HG03159 (cell line): ENCODE results near the gene DAZAP1.

Experiments used
- ATAC-seq: cut with Tn5 transposase; IDR thresholded peaks from one replicate; pipeline ENCODE4 v1.9.1; 2021; ENCODE audit warnings: mild to moderate bottlenecking, moderate library complexity; ENCODE audit not compliant: unreplicated experiment

The DAZAP1 gene

DNA sequence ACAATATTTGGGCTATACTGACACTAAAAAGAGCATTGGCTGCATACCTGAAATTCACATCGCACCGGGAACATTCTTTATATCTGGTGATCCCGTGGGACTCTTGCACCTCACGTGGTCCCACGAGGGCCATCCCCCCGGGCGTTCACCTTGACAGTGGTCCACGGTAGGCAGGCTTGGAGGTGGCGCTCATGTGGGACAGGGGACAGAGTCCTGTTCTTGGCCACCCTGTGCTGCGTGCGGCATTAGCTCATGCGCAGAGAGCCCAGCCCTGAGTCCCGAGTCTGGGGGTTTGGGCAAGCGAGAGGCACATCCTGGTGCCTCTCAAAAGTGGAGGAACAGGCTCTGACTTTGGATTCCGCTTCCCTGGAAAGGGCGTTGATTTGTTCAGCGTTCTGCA is 13.5 kb upstream of the DAZAP1 start:
- ATAC-seq: no peak

DNA sequence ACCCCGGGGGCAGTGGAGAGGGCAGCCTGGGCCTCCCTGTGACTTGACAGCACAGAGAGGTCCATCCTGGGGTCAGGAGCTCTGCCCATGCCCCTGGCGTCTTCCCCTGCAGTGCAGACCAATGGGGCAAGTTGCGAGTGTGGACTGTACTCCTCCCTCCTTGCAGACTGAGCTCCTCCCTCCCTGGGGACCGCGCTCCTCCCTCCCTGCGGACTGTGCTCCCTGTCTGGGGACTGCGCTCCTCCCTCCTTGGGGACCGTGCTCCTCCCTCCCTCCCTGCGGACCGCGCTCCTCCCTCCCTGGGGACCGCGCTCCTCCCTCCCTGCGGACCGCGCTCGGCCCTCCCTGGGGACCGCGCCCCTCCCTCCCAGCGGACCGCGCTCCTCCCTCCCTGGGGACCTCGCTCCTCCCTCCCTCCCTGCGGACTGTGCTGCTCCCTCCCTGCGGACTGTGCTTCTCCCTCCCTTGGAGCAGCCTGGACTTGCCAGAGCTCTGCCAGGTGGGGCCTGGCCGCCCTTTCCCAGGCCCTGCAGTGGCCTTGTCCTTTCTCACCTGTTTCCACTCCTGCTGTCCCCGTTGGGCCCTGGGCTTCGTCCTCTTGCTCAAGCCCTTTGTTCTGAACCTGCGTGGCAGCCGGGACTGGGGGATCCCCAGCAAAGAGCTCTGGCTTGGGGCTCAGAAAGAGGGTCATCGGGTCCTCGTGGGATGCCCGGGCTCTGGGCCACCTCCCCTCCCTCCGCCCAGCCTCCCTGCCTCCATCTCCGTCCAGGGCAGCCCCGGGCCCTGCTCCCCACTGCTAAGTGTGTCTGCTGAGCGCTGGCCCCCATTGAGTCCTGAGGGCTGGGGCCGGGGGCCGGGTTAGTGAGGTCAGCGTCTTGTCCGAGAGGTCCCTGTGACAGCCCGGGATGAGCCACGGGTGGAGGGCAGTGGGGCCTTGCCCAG is 12.9 kb upstream of the DAZAP1 start:
- ATAC-seq: no peak

DNA sequence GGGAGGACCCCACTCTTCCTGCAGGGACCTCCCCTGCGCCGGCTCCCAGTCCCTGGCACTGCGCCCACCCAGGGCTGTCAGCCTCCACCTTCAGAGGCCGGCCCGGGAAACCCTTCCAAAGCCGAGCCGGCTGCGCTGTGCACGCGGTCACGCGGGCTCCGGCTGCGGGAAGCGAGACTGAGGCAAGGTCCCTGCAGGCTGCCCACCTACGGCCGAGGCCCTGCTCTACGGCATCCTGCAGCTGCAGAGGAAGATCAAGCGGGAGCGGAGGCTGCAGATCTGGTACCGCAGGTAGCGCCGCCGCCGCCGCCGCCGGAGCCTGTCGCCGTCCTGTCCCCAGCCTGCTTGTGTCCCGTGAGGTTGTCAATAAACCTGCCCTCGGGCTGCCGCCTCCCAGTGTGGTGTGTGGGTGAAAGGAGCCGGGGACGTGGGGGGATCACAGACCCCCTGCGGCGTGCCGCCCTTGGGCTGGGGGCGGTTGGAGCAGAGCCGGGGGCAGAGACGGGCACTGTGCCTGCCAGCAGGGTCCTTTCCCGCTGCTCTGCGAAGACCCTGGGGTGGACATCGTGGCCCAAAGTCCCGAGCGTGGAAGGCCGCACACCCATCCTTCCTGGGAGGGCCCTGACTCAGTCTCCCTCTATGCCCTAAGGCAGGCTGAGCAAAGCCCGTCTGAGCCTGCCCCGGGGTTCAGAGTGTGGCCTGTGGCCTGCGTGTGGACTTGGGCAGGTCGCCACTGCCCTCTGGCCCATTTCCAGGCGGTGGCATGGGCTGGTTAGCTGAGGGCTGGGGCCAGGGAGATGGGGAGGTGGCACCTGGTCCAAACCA is 12.0 kb upstream of the DAZAP1 start:
- no peak for ATAC-seq

DNA sequence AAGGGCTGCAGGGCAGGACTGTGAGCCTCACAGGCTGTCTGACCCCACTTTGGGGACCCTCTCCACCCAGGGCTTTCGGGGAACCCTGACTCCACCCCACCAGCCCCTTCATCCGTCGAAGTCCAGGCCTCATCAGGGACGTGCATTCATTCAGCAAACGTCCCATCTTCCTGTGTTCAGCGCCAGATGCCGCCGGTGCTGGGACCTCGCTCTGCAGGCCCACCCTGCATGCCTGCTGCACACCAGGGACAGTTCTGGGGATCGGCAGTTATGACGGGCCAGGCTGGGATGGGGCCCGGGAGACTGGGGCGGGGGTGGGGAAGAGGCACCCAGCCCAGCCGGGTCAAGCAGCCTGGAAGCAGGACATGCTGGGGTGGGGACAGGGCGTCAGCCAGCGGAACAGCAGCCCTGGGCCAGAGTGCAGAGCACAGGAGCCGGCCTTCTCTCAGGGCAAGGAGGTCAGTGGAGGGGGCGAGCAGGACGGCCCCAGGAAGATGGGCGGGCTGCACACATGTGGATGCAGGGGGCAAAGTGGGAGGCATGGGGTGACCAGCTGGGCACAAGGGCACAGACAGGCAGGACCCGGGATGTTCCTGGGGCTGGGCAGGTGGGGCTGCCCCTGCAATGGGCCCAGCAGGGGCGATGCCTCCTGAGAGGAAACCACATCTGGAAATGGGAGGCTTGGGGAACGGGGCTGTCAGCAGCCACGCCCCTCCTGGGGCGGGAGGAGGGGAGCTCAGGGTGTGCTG is 11.2 kb upstream of the DAZAP1 start:
- no peak for ATAC-seq

DNA sequence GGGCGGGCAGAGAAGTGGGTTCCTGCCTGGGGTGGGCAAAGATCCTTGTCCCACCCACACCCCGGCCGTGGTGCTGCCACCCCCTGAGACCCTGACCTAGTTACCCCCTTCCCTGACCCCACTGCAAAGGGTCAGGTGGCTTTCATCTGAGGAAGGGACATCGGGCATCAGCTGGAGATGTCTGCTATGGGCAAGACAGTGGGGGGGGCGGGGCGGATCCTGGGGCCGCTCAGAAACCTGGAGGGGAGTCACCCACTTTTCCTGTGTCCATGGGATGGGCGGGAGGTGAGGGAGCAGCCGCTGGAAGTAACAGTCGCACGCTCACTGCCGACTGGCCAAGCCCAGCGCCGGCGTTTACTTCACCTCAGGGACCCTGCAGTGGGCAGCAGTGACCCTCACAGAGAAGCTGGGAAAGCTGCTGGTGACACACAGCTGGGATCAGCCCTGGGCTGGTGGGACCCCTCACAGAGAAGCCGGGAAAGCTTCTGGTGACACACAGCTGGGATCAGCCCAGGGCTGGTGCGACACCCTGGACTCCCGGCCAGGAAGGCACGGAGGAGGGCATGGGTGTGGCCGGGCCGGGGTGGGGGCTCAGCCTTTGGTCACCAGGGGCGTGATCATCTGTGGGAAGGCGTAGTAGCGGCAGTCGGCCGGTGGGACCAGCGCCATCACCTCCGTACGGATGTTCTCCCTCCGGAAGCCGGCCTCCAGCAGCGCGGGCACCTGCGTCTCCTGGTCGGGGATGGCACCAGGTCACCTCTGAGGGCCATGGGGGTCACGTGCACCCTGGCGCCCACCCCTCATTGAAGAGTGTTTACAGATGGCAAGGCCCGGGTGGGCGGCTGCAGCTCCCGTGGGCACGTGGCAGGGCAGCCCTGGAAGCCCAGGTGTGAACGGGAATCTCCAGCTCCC is 10.4 kb upstream of the DAZAP1 start:
- ATAC-seq: no peak

DNA sequence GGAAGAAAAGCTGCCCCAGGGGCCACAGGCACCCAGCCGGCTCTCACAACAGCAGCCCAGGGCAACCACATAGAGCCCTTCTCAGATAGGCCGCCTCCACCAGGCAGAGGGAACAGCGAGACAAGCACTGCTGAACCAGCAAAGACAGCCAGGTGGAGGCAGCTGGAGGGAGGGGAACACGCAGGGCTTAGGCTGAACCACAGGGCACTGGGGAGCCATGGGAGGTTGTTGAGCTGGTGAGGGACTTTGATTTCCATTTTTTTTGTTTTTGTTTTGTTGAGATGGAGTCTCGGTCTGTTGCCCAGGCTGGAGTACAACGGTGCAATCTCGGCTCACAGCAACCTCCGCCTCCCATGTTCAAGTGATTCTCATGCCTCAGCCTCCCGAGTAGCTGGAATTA is 9.5 kb upstream of the DAZAP1 start:
- no peak for ATAC-seq

DNA sequence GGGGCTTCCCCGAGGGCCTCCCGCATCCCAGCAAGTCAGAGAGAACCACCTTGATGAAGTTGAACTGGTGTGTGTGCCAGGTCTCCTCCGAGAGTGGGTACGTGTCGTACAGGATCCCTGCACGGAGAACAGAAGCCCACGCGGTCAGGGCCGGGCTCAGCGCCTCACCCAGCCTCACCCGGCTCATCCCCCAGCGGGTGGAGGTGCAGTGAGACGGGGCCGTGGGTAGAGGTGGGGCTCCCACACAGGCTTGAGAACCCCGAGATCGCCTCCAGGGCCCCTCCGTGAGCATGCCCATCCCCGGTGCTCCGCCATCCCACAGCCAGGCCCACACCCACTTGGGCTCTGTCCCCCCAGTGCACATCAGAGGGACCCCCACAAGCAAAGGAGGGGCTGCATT is 8.3 kb upstream of the DAZAP1 start:
- ATAC-seq: no peak

DNA sequence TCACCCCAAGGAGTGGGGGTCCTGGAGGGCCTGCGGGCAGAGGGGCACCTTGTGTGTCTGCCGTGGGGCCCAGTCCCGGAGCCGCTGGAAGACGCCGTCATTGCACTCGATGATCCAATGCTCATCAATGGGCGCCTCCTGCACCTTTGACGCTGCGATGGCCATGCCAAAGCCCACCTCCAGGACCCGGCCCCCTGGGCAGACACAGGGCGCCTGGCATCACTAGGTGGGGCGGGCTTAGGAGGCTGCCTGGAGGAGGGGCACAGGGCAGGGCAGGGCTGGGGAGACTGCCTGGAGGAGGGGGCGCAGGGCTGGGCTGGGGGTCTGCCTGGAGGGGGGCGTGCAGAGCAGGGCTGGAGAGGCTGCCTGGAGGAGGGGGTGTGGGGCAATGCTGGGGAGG is 7.6 kb upstream of the DAZAP1 start:
- ATAC-seq: no peak

DNA sequence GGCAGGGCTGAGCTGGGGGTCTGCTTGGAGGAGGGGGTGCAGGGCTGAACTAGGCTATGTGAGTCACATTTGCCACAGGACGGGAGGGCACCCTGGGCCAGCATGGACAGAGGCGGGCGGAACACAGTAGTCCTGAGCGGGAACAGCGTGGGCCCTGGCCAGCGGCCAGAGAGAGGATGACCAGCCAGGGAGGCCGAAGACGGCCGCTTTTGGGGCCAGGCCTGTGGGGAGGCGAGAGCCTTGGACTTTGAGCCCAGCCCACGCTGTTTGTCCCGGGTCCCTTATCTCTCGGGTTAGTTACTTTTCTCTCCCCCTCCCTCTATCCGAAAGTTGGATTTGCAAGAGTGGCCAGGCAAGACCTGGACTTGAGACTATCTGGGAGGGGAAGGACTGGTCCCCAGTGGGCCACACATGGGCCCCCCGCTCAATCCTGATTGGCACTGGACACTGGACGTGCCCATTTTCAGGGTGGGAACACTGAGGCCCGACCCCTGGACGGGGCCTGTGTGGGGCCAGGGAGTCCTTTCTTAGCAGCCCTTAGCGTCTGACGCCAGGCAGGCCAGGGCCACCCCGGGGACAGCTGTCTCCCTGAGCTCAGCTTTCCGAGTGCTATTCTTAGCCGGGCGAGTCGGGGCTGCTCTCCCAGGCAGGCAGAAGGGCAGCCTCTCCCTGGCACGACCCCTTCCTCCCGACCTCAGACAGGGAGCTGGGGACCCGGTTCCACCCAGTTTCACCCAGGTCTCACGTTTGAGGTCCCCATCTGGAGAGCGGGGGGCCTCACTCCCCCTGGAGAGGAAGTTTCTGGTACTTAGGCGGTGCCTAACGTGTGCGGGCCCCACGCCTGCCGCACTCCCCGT is 6.9 kb upstream of the DAZAP1 start:
- ATAC-seq: no peak

DNA sequence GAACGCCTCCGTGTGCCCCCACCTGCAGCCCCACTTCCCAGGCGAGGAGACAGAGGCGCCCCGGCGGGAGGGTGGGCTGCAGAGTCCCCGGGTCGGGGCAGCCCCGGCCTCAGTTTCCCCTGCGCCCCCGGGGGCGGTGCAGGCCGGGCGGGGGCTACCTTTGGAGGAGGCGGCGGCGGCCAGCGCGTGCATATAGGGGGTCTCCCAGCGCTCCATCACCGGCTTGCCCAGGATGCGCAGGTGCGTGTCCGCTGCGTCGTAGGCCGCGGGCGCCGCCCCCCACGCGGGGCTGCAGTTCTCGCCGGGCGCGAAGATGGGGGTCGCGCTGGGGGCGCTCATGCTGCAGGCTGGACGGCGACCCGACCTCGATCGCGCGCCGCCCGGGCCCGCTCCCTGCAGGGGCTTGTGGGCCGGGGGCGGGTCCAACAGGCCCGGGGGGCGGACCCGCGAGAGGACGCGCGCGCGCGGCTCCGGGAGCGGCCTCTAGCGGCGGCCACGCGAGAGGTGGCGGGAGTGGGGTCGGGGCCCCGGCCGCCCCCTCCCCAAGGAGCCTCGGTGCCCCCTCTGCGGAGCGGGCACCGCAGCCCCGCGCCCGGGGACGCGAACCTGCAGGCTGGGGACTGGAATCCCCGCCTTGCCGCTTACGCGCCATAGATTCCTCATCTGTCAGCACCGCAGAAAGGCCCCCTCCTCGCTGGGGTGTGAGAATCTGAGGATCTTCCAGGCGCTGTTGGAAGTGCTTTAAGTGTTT is 6.1 kb upstream of the DAZAP1 start, which contains the start of gene GAMT:
Gene GAMT (minus strand): TSS at position 405 of the 751 bp plus-strand sequence. CDS start 66 bp downstream, at position 339.
- ATAC-seq: no peak

DNA sequence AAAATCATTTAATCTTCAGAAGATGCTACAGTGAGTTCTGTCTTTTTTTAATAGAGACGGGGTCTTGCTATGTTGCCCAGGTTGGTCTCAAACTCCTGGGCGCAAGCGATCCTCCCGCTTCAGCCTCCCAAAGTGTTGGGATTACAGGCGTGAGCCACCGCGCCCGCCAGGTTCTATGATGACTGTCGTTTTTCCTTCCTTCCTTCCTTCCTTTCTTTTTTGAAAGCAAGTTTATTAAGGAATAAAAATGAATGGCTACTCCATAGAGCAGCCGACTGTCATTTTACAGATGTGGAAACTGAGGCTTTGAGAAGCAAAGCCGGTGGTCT is 5.5 kb upstream of the DAZAP1 start:
- no peak for ATAC-seq

DNA sequence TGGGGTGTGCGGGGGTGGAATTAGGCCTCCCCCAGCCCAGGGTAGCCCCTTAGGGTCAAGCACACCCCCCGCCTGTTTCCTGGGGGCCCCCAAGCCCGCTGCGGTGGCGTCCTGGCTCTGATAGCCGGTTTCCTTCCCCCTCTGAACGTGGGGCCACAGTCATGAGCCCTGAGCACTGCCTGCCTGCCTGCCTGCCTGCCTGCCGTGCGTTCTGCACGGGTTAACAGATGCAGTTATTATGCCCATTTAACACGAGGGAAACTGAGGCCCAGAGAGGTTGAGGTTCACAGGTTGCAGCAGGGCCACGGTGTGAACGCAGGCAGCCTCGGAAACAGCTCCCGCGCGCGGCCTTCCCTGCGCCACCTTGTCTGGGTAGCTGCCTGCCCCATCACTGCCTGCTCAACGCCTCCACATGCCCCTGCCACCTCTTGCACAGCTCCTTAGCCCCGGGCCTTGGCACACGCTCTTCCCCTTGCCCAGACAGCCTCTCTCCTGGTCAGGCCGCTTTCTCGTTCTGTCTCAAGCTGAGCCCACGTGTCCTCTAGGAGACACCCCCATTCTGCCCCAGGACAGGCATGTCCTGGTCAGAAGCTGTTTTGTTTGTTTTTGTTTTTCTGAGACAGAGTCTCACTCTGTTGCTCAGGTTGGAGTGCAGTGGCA is 4.8 kb upstream of the DAZAP1 start:
- no peak for ATAC-seq

DNA sequence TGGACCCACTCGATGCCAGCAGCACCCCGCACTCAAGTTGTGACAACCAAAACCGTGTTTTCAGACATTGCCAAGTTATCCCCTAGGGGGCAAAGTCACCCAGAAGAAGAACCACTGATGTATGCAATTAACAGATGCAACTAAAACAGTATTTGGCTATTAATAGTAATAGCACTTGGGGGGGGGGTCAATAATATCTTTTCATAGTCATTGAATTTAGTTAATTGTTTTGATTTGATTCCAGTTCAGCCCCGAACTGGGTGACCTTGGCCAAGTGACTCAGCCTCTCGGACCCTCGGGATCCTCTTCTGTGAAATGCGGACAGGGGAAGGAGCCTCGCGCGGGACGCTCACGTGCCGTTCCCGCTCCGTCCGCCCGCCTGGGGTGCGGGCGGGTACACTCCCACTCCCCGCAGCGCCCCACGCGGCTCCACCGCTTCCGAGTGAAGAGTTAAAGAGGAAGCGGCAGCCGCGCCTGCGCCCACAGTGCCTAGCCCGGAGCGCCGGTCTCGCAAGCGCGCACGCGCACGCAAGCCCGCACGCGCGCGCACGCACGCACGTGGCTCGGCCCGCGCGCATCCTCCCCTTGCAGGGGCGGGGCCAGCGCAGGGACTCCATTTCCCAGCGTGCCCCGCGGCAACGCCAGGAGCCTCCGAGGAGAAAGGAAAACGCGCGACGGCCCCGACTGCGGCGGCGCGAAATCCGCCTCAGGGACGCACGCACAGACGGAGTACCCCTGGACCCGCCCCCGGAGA is 435 bp upstream of the DAZAP1 start:
- peak; percentile 75 for ATAC-seq

DNA sequence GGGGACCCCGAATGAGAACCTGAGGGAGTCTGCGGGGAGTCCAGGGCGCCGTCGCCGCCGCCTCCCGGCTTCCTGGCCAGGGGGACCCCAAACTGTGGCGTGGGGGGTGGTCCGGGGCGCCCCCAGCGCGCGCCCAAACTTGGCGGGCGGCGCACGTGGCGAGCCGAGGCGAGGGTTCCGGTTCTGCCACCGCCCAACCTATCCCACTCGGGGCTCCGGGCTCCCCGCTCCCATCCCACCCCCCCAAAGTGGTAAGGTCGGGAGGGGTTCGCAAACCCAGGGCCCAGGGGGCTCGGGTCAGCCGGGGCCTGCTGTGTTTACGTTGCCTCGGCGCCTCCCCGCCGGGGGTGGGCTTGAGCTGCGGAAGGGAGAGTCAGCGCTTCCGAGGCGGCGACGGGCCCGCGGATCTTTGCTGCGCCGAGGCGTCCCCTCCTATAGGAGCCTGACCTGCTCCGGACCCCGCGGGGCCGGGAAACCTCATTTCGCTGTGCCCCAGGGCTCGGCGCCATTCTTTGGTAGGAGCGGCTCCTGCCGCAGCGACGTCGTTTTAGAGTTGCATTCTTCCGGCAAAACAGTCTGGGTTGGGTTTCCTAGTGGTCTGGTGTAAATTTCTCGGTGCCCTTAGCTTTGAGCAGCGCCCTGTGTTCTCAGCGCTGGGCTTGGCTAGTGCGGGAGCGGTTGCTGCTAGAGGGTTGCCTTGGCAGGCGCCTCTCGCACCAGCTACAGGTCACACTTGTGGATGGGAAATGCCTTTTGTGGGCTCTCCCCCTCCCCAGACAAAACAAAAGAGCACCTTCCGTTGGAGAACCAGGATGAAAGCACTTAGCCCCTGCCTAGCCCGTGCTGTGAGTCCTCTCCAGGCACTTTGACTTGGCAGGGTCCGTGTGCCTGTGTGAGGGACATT is 1.2 kb downstream of the DAZAP1 start:
- ATAC-seq: no peak

DNA sequence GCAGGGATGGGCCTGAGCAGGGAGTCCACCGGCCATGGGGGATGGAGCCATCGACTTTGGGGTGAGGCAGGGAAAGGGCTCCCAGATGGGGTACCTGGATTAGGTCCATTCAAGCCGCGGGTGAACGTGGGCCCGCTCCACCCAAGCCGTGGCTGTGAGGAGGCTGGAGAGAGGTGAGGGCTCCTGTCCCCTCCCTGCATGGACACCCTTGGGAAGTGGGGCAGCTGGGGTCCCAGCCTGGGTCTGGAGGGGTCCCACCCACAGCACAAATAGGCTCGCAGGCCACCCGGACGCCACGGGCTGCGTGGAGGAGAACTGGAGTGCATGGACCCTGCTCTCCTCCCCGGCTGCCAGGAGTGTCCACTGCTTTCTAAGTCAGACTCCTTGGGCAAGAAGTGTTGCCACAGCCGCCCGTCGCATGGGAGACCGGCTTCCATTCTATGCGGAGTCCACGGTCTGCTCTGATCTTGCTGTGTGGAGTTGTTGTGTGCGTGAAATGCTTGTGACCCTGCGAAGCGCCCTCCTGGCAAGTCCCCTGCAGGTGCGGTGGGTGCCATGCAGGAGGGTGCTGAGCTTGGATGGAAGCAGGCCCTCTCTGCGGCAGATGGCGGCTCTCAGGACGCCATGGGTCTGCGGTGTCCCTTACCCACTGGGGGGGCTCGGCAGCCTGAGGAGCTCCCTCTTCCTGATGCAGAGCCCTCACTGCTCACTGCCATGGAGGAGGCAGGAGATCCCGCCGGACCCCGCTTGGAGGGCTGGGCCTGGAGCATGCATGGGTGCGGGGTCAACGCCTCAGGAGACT is 2.0 kb downstream of the DAZAP1 start:
- no peak for ATAC-seq
